ENCODE results near the gene SHTN1. TPM values are rescaled to one million over a fixed set of nuclear protein-coding genes. Genes with fewer than 3 reads are reported as not detected.

The SHTN1 gene
- total and polyA plus RNA-seq, 2 donors (not counting 1 experiment from before 2014, with no cell fraction given), result 0.06 to 0.34 TPM

GRCh38 chr10:116878123-116878522 lies 126.9 kb downstream of the SHTN1 start:
- Mint-ChIP-seq H3K9me3 (ENCODE audit: insufficient read depth) (no peaks in the 10 kb centered on the region), H3K27me3 (peaks cover 9% of the 10 kb centered on the region), H3K27ac (no peak overlapping the region), H3K4me3 (no peak overlapping the region), H3K4me1 (no peaks in the 10 kb centered on the region)
- H2AFZ ChIP-seq (ENCODE audit: insufficient read depth, low read depth, low read length, poor library complexity, severe bottlenecking), result no peak overlapping the region
- peaks cover 0 to 2% (median 0%) of the 10 kb centered on the region in 4 experiments for H3K27me3 ChIP-seq (replicated peaks in 1 of 4; ENCODE audit: control extremely low read depth in 1 of 4, control insufficient read depth in 3 of 4, insufficient read depth in 4 of 4, low read length in 3 of 4)
- ChIA-PET POLR2A (no interaction called here), CTCF (no interaction called here)
- H3K79me2 ChIP-seq (ENCODE audit: control insufficient read depth, insufficient read depth, low read length), result no peaks in the 10 kb centered on the region
- no peak for DNase-seq
- H3K4me2 ChIP-seq (replicated peaks; ENCODE audit: low read depth, low read length, poor library complexity, severe bottlenecking), result no peak overlapping the region
- no peak overlapping the region for H3K4me3 ChIP-seq (ENCODE audit: control extremely low read depth in 1 of 5, extremely low read depth in 1 of 5, insufficient read depth in 1 of 5, low read depth in 2 of 5, low read length in 4 of 5)
- no peaks in the 10 kb centered on the region for H3K4me1 ChIP-seq (ENCODE audit: control insufficient read depth in 2 of 2, insufficient read depth in 2 of 2, low read length in 2 of 2)
- TF ChIP-seq, protein P1, sequence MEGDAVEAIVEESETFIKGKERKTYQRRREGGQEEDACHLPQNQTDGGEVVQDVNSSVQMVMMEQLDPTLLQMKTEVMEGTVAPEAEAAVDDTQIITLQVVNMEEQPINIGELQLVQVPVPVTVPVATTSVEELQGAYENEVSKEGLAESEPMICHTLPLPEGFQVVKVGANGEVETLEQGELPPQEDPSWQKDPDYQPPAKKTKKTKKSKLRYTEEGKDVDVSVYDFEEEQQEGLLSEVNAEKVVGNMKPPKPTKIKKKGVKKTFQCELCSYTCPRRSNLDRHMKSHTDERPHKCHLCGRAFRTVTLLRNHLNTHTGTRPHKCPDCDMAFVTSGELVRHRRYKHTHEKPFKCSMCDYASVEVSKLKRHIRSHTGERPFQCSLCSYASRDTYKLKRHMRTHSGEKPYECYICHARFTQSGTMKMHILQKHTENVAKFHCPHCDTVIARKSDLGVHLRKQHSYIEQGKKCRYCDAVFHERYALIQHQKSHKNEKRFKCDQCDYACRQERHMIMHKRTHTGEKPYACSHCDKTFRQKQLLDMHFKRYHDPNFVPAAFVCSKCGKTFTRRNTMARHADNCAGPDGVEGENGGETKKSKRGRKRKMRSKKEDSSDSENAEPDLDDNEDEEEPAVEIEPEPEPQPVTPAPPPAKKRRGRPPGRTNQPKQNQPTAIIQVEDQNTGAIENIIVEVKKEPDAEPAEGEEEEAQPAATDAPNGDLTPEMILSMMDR (IDR thresholded peaks at IDR 0.05), result no peak
- no peak for TF ChIP-seq EZH2 (IDR thresholded peaks at IDR 0.05; ENCODE audit: borderline replicate concordance, insufficient read depth, low read depth, low read length, poor library complexity, severe bottlenecking)
- WGBS (ENCODE audit: insufficient coverage), result 100% methylated on average over 1 of the region's 2 CpGs
- H3K9me3 ChIP-seq (ENCODE audit: control extremely low read depth in 1 of 3, control insufficient read depth in 2 of 3, insufficient read depth in 1 of 3, low read length in 2 of 3), result no peaks in the 10 kb centered on the region
- no peaks in the 10 kb centered on the region for H4K20me1 ChIP-seq (ENCODE audit: control insufficient read depth, insufficient read depth, low read length, poor library complexity, severe bottlenecking)
- H3K27ac ChIP-seq (ENCODE audit: low read length in 2 of 2), result no peak overlapping the region
- intact Hi-C loops (cut with micrococcal nuclease), result no loop called here
- no peaks in the 10 kb centered on the region for H3K36me3 ChIP-seq (replicated peaks in 1 of 2; ENCODE audit: control extremely low read depth in 1 of 2, control insufficient read depth in 1 of 2, extremely low read depth in 1 of 2, insufficient read depth in 2 of 2, low read length in 1 of 2)
- no peak for ATAC-seq (ENCODE audit: low read depth)
- no peak overlapping the region for H3K9ac ChIP-seq (ENCODE audit: low read length)

DNA sequence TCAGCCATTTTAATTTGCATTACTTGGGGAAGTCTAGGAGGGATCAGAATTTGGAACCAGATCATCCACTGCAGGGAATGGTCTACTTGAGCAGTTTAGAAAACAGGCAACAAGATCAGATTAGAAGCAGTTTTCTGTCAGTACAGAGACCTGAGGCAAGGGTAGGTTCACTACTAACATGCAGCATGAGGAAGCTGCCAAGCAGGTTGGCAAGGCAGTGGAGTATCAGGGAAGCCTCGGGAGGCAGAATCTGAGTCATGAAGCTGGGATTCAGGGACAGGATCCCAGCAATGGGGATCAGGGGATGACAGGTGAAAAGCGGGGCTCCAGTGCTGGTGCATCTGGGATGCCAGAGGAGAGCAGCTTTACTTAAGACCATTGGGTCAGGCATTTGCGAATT lies 127.6 kb downstream of the SHTN1 start:
- no peak overlapping the region for H3K4me2 ChIP-seq (replicated peaks; ENCODE audit: low read depth, low read length, poor library complexity, severe bottlenecking)
- H3K79me2 ChIP-seq (ENCODE audit: control insufficient read depth, insufficient read depth, low read length), result no peaks in the 10 kb centered on the region
- H3K4me3 ChIP-seq (ENCODE audit: control extremely low read depth in 1 of 5, extremely low read depth in 1 of 5, insufficient read depth in 1 of 5, low read depth in 2 of 5, low read length in 4 of 5), result no peak overlapping the region
- H3K4me3 Mint-ChIP-seq, result no peak overlapping the region
- ATAC-seq (ENCODE audit: low read depth) (no peak), DNase-seq (no peak)
- no peaks in the 10 kb centered on the region for H3K4me1 ChIP-seq (ENCODE audit: control insufficient read depth in 2 of 2, insufficient read depth in 2 of 2, low read length in 2 of 2)
- H4K20me1 ChIP-seq (ENCODE audit: control insufficient read depth, insufficient read depth, low read length, poor library complexity, severe bottlenecking), result no peaks in the 10 kb centered on the region
- 81% methylated on average over 2 of the region's 3 CpGs for WGBS (ENCODE audit: insufficient coverage)
- POLR2A ChIA-PET, result no interaction called here
- no peak overlapping the region for H2AFZ ChIP-seq (ENCODE audit: insufficient read depth, low read depth, low read length, poor library complexity, severe bottlenecking)
- peaks cover 0 to 2% (median 0%) of the 10 kb centered on the region in 4 experiments for H3K27me3 ChIP-seq (replicated peaks in 1 of 4; ENCODE audit: control extremely low read depth in 1 of 4, control insufficient read depth in 3 of 4, insufficient read depth in 4 of 4, low read length in 3 of 4)
- no peak overlapping the region for H3K27ac Mint-ChIP-seq
- intact Hi-C loops (cut with micrococcal nuclease), result no loop called here
- H3K27ac ChIP-seq (ENCODE audit: low read length in 2 of 2), result no peak overlapping the region
- H3K4me1 Mint-ChIP-seq, result no peaks in the 10 kb centered on the region
- peaks cover 11% of the 10 kb centered on the region for H3K27me3 Mint-ChIP-seq
- no peaks in the 10 kb centered on the region for H3K9me3 ChIP-seq (ENCODE audit: control extremely low read depth in 1 of 3, control insufficient read depth in 2 of 3, insufficient read depth in 1 of 3, low read length in 2 of 3)
- no peak for TF ChIP-seq EZH2 (IDR thresholded peaks at IDR 0.05; ENCODE audit: borderline replicate concordance, insufficient read depth, low read depth, low read length, poor library complexity, severe bottlenecking)
- TF ChIP-seq, protein P1 (IDR thresholded peaks at IDR 0.05), result no peak
- CTCF ChIA-PET, result no interaction called here
- H3K9ac ChIP-seq (ENCODE audit: low read length), result no peak overlapping the region
- no peaks in the 10 kb centered on the region for H3K36me3 ChIP-seq (replicated peaks in 1 of 2; ENCODE audit: control extremely low read depth in 1 of 2, control insufficient read depth in 1 of 2, extremely low read depth in 1 of 2, insufficient read depth in 2 of 2, low read length in 1 of 2)
- H3K9me3 Mint-ChIP-seq (ENCODE audit: insufficient read depth), result peaks cover under 1% of the 10 kb centered on the region

Data from B cell (primary cell).